Fibroblast of the aortic adventitia (primary cell): ENCODE measurements around the gene POLD4. TPM values are rescaled to one million over a fixed set of nuclear protein-coding genes. Genes with fewer than 3 reads are reported as not detected.

Source experiments
- DNase-seq: peaks from one replicate; pipeline ENCODE4 v3.0.0-alpha.2; 2010; ENCODE audit warnings: low read depth
- H3K4me3 ChIP-seq: 2 replicates; pipeline ENCODE4 v1.5.1; 2011; ENCODE audit warnings: low read depth, mild to moderate bottlenecking, control low read depth, low read length, moderate library complexity
- total RNA-seq: library from RNA; depleted of rRNA; stranded (reverse); fragments of >200 nt; gene quantifications from 2 replicates; pipeline ENCODE4 v1.2.3, GENCODE V29; 2012; ENCODE audit warnings: low replicate concordance
- TF ChIP-seq, protein P1 (sequence below): IDR thresholded peaks from 2 replicates; pipeline ENCODE4 v1.5.1; 2011; ENCODE audit warnings: mild to moderate bottlenecking, low read length, control low read depth, inconsistent platforms; ENCODE audit not compliant: insufficient read depth

The POLD4 gene
- total RNA-seq, 1 donor: 53.5 TPM

DNA sequence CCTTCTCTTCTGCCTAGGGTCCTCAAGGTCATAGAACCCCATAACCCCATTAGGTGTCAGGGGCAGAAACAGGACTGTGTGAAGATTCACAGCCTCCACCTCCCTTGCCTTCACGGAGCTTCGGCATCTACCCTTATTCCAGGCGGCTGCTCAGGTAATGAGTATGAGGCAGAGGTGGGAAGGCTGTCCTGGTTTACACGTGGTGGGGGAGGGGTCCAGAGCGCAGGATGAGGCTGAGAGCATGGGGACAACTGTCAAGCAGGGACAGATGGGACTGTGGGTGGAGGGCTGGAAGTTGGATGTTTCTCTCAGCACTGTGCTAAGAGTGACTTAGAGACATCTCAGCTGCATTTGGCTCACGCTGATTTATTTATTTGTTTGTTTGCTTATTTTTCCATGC lies 34.2 kb upstream of the POLD4 start:
- TF ChIP-seq, protein P1, sequence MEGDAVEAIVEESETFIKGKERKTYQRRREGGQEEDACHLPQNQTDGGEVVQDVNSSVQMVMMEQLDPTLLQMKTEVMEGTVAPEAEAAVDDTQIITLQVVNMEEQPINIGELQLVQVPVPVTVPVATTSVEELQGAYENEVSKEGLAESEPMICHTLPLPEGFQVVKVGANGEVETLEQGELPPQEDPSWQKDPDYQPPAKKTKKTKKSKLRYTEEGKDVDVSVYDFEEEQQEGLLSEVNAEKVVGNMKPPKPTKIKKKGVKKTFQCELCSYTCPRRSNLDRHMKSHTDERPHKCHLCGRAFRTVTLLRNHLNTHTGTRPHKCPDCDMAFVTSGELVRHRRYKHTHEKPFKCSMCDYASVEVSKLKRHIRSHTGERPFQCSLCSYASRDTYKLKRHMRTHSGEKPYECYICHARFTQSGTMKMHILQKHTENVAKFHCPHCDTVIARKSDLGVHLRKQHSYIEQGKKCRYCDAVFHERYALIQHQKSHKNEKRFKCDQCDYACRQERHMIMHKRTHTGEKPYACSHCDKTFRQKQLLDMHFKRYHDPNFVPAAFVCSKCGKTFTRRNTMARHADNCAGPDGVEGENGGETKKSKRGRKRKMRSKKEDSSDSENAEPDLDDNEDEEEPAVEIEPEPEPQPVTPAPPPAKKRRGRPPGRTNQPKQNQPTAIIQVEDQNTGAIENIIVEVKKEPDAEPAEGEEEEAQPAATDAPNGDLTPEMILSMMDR: no peak
- DNase-seq: no peak

DNA sequence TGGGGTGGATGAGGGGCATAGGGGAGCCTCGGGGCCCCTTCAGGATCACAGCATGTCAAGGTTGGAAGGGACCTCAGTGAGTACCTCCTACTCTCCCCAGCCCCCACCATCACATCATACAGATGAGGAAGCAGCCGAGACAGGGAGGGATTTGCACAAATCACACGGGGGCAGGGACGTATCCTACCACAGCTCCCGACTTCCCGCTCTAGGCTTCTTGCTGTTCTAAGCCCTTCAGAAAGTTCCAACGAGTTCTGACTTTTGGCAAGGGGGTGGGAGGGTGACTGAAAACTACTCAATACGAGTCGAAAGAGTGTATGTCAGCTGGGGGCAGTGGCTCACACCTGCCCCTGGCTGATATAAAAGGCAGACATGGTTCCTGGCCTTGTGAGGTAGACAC lies 33.7 kb upstream of the POLD4 start:
- TF ChIP-seq, protein P1: no peak
- H3K4me3 ChIP-seq: no peak overlapping the region
- no peak for DNase-seq

More for the DNA sequence above, 34.2 kb upstream of the POLD4 start:
- no peak overlapping the region for H3K4me3 ChIP-seq

DNA sequence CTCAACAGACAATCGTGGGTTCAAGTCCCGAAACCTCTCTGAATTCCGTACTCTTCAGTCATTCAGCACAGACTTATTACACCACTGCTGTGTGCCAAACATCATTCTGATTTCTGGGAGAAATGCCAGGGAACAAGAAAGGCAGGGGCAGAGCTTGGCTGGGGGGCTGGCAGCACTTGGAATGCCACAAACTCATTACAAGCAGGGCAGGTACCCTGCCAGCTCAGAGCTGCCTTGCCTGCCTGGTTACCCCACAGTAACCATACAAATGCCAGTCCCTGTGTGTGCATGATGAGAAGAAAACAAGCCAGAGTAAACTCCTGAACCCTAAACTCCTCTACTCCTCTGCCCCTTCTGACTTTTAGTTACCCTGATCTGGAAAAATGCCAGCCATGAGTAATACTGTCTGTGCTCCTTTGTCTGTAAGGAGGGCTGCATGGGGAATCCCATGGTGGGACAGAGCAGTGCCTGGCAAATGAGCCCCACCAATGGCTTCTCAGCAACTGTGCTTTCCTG lies 31.6 kb upstream of the POLD4 start:
- DNase-seq: peak; percentile 58
- TF ChIP-seq, protein P1: no peak
- H3K4me3 ChIP-seq: no peak overlapping the region

DNA sequence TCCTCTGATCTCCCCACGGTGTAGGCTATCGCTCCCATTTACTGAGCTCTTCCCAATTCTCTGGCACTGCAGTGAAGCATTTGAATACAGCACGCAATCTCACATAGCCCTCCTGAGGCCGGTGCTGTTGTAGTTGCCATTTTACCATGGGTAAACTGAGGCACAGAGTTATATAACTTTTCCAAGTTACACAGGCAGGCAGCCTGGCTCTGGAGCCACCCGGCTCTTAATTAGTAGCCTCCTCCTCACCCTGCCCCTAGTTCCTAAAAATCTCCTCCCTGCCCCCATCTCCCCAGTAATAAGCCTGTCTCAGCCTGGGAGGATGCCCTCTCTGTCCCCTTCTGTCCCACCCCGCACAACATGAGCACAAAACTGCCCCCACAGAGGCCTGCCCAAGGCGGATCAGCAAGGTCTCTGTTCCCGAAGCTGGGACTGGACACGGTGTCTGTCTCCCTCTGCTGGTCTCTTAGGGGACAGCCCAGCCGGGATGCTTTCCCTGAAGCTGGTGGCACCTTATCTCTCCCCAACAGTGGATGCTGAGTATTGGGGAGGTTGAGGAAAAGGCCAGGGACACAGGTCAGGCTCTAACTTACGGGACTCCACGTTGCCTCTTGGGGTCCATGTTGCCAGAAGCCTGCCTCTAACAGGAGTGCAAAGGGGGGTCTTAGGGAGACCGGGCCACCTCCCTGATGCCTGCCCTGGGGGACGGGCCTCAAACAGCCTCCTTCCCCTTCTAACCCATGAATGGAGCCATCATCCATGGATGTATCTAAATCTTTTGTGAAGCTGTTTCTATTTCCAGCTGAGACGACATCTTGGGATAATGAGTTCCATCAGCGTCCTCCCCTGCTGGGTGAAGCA lies 29.2 kb upstream of the POLD4 start:
- H3K4me3 ChIP-seq: no peak overlapping the region
- DNase-seq: peak; percentile 84
- TF ChIP-seq, protein P1: peak; percentile 100

DNA sequence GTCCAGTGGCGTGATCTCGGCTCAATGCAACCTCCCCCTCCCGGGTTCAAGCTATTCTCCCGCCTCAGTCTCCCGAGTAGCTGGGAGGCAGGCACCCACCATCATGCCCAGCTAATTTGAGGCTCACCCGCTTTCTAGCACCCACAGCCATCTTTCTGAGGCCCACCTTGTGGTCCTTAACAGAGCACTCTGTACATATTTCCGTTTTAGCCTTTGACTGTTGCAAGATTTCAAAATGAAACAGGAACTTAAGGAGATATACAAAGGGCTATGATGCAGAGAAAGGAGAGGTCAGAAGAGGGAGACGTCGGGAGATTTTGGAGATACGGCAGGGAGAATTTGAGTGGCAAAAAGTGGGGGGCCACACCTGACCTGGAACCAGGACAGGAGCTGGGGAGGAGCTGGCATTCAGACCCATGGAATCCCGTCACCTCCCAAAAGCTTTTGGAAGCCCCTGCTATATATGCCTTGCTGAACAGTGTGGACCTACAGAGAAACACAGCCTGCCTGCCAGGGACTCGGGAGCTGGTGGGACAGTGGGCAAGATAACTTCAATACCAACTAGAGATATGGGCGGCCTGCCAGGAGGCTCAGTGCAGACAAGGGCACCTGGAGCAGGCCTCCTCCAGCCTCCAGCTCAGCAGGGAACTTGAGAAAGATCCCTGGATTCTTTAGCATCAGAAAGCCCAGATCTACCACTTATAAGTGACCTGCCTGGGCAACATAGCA lies 28.1 kb upstream of the POLD4 start:
- DNase-seq: no peak
- no peak overlapping the region for H3K4me3 ChIP-seq
- TF ChIP-seq, protein P1: no peak

DNA sequence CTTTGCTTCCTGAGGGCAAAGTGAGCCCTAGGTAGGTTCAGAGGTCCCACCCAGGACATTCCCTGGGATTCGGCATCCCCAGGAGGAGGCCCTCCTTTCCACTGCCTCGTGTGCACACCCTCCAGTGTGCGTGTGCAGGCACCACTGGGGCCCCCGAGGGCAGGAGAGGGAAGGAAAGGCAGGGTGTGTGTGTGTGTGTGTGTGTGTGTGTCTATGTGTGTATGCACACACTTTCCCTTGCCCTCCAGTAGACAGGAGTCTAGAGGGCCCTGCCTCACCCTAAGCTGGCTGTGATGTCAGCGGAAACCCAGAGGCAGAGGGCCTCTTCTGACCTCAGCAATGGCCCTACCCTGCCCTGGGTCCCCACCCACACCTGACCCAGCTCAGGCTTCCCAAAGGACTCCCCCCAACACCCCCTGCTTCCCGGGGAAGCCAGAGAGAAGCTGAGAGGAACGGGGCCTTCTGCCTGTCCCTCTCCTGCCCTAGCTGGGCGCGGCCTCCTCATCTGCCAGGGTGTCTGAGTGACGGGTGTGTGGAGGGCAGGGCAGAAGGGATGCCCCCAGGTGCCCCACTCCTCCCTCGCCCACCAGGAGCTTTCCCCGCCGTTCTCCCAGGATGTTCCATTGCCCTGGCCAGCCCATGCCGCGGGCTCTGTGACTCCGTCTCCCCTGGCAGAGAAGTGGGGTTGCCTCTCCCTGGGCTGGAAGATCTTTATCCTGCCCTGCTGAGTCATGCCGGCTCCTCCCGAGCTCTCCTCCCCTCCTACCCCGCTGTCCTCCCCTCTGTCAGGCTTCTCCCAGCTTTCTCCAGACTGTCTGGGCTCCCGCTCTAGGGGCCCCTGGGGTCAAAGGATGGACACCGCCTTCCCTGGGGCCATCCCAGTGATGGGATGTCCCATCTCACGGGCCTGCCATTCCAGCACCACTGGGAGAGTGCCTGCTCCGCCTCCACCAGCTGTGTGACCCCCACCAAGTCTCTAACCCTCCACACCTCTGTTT lies 26.0 kb upstream of the POLD4 start:
- TF ChIP-seq, protein P1: no peak
- peak; percentile 62 for DNase-seq
- H3K4me3 ChIP-seq: no peak overlapping the region
